ENCODE measurements around the gene CHKA. TPM values are rescaled to one million over a fixed set of nuclear protein-coding genes. Genes with fewer than 3 reads are reported as not detected.

CHKA gene
- total RNA-seq, 4 donors from 2014 or later: 1.1 to 13.0 (median 4.2) TPM

DNA sequence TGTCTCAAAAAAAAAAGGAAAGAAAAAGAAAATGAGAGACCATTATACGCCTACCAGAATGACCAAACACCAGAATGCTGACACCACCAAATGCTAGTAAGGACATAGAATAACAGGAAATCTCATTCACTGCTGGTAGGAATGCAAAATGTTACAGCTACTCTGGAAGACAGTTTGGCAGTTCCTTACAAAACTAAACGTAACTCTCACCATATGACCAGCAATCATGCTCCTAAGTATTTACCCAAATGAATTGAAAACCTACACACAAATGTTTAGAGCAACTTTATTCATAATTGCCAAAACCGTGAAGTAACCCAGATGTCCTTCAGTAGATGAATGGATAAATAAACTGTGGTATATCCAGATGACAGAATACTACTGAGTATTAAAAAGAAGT is 7.2 kb downstream of the CHKA start:
- H3K9me3 ChIP-seq: no peaks in the 10 kb centered on the region
- H3K4me1 ChIP-seq: peaks cover 0 to 41% (median 0%) of the 10 kb centered on the region in 3 donors
- intact Hi-C loops (cut with DNase I): no loop called here
- H3K27ac ChIP-seq: peak overlapping the region in 3 of 4 donors; percentile 9 to 62 (median 58)
- no peak overlapping the region for H3K4me3 ChIP-seq
- no peaks in the 10 kb centered on the region for H3K27me3 ChIP-seq
- DNase-seq: no peak
- TF ChIP-seq, protein P1, sequence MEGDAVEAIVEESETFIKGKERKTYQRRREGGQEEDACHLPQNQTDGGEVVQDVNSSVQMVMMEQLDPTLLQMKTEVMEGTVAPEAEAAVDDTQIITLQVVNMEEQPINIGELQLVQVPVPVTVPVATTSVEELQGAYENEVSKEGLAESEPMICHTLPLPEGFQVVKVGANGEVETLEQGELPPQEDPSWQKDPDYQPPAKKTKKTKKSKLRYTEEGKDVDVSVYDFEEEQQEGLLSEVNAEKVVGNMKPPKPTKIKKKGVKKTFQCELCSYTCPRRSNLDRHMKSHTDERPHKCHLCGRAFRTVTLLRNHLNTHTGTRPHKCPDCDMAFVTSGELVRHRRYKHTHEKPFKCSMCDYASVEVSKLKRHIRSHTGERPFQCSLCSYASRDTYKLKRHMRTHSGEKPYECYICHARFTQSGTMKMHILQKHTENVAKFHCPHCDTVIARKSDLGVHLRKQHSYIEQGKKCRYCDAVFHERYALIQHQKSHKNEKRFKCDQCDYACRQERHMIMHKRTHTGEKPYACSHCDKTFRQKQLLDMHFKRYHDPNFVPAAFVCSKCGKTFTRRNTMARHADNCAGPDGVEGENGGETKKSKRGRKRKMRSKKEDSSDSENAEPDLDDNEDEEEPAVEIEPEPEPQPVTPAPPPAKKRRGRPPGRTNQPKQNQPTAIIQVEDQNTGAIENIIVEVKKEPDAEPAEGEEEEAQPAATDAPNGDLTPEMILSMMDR (IDR thresholded peaks at IDR 0.05): no peak
- no peak for TF ChIP-seq POLR2A (IDR thresholded peaks at IDR 0.05)
- H3K36me3 ChIP-seq: no peaks in the 10 kb centered on the region
- WGBS, 2 donors: 60 to 73% methylated on average over 3 of the region's 3 CpGs

DNA sequence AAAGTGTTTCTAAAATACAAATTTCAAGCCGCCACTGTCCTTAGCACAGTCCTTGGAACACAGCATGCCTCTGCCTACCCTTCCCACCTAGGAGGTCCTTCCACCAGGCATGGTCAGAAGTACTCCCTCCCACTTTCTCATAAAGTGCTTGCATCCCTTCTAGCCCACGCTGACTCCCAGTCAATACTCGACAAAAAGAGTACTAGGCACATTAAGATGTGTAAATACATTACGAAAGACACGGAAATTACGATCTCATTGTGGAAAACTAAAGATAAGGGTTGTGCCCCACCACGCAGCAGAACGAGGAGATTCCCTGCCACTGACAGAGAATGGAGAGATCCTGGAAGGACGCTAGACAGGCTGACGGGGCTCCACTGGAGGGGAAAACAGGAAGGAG is 13.5 kb downstream of the CHKA start:
- WGBS, 2 donors: 83 to 85% methylated on average over 10 of the region's 10 CpGs
- DNase-seq: no peak
- TF ChIP-seq POLR2A (IDR thresholded peaks at IDR 0.05): no peak
- TF ChIP-seq, protein P1 (IDR thresholded peaks at IDR 0.05): no peak
- H3K27ac ChIP-seq: no peak overlapping the region
- intact Hi-C loops (cut with DNase I): no loop called here
- no peaks in the 10 kb centered on the region for H3K27me3 ChIP-seq
- H3K36me3 ChIP-seq: no peaks in the 10 kb centered on the region
- H3K9me3 ChIP-seq: no peaks in the 10 kb centered on the region
- H3K4me1 ChIP-seq: peaks cover 0 to 12% (median 0%) of the 10 kb centered on the region in 3 donors
- H3K4me3 ChIP-seq: no peak overlapping the region

DNA sequence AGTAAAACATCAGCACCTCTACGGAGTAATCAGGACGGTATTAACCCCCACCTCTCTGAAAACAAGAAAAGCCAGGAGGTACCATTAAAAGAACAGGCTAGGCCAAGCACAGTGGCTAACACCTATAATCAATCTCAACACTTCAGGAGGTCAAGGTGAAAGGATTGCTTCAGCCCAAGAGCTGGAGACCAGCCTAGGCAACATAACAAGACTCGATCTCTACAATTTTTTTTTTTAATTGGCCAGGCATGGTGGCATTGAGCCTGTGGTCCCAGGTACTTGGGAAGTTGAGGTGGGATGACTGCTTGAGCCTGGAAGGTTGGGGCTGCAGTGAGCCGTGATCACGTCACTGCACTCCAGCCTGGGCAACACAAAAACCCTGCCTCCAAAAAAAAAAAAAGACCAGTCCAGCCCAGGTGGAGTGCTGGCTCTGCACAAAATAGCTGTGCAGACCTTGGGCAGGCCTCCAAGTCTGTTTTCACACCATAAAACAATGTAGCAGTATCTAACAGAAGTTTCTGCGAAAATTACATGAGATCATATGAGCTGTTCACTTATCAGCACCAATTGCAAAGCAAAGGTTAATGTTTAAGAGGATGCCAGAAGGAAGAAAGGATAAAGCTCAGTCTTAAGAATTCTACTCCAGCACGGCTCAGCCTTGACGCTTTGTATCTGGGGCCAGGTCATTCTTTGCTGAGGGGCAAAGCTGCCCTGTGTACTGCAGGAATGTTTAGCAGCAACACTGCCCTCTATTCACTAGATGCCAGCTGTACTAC is 14.8 kb downstream of the CHKA start:
- no peak overlapping the region for H3K4me3 ChIP-seq
- DNase-seq: no peak
- H3K27ac ChIP-seq: no peak overlapping the region
- peaks cover 0 to 12% (median 0%) of the 10 kb centered on the region in 3 donors for H3K4me1 ChIP-seq
- WGBS, 2 donors: 63 to 64% methylated on average over 7 to 8 of the region's 8 CpGs
- intact Hi-C loops (cut with DNase I): no loop called here
- no peak for TF ChIP-seq POLR2A (IDR thresholded peaks at IDR 0.05)
- TF ChIP-seq, protein P1 (IDR thresholded peaks at IDR 0.05): no peak
- H3K36me3 ChIP-seq: no peaks in the 10 kb centered on the region
- H3K27me3 ChIP-seq: no peaks in the 10 kb centered on the region
- no peaks in the 10 kb centered on the region for H3K9me3 ChIP-seq

DNA sequence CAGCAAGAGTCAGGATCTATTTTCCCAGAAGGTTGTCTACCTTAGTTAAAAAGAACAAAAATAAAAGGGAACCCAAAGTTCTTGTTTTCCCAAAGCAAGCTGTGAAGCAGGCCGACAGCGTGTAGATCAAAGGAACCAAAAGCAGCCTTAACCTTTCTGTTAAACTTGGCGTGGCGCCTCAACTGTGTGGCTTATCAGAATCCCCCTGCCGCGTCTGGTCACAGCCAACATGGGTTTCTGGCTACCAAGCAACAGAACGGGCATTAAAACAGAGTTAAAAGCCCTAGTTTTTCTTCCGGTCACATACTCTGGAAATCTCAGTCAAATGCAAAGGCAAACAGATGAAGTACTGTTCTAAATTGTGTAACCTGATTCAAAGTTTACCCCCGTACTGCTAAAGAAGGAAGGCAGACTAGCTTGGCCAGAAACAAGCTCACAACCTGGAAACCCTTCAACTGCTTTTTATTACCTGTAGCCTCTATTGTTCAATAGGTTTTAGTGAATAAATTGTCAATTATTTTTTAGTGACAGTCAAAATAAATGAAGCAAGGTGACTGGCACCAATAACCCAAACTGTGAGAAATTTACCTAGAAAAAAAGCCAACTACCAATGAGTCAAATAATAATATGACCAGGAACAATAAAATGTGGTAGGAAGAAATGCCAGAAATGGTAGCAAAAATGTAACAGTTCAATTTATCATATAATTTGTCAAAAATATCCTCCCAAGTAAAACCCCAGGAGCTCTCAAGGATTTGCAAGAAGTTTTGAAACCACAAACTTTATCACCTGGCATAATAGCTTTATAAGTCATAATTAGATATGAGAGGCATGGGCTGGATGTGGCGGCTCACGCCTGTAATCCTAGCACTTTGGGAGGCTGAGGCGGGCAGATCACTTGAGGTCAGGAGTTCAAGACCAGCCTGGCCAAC is 21.4 kb downstream of the CHKA start:
- Histone ChIP-seq H3K4me3 (peak overlapping the region in 1 of 4 donors; percentile 12), H3K27ac (peak overlapping the region in 3 of 4 donors; percentile 26 to 64 (median 34)), H3K27me3 (no peaks in the 10 kb centered on the region), H3K4me1 (peaks cover 0 to 15% (median 6%) of the 10 kb centered on the region in 3 donors), H3K36me3 (no peaks in the 10 kb centered on the region), H3K9me3 (no peaks in the 10 kb centered on the region)
- no peak for DNase-seq
- intact Hi-C loops (cut with DNase I): no loop called here
- TF ChIP-seq POLR2A (IDR thresholded peaks at IDR 0.05): no peak
- TF ChIP-seq, protein P1 (IDR thresholded peaks at IDR 0.05): no peak
- WGBS, 2 donors: 43 to 44% methylated on average over 12 of the region's 12 CpGs

DNA sequence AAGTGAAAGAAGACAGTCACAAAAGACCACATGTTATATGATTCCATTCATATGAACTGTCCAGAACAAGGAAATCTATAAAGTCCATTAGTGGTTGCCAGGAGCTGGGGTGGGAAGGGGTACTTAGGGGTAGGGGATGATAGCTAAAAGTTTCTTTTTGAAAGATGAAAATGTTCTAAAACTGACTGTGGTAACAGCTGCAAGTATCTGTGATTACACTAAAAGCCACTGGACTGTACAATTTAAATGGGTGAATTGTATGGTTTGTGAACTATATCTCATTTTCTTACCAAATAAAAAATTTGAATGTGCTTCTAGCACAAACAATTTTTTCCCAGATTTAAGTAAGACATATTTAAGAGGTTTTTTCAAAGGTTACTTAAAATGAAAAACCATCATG is 22.1 kb downstream of the CHKA start:
- TF ChIP-seq, protein P1 (IDR thresholded peaks at IDR 0.05): no peak
- TF ChIP-seq POLR2A (IDR thresholded peaks at IDR 0.05): no peak
- Histone ChIP-seq H3K27ac (peak overlapping the region in 3 of 4 donors; percentile 26 to 64 (median 34)), H3K9me3 (no peaks in the 10 kb centered on the region), H3K27me3 (no peaks in the 10 kb centered on the region), H3K36me3 (no peaks in the 10 kb centered on the region), H3K4me1 (peaks cover 0 to 15% (median 6%) of the 10 kb centered on the region in 3 donors), H3K4me3 (no peak overlapping the region)
- intact Hi-C loops (cut with DNase I): no loop called here
- DNase-seq: no peak
